GM19324 (cell line): ENCODE results near the gene TRIM50.
A peak's percentile ranks its signal among the peaks of the same experiment; 100 is the strongest.
"Not testable (repeated sequence)": the region's sequence is repeated elsewhere in the genome, so short reads cannot be mapped to it uniquely, and the experiment has no call there.

Experiments used
- ATAC-seq: cut with Tn5 transposase; IDR thresholded peaks from one replicate; pipeline ENCODE4 v1.9.1; 2021; ENCODE audit warnings: mild to moderate bottlenecking, moderate library complexity; ENCODE audit not compliant: unreplicated experiment, low FRiP score

The TRIM50 gene

DNA sequence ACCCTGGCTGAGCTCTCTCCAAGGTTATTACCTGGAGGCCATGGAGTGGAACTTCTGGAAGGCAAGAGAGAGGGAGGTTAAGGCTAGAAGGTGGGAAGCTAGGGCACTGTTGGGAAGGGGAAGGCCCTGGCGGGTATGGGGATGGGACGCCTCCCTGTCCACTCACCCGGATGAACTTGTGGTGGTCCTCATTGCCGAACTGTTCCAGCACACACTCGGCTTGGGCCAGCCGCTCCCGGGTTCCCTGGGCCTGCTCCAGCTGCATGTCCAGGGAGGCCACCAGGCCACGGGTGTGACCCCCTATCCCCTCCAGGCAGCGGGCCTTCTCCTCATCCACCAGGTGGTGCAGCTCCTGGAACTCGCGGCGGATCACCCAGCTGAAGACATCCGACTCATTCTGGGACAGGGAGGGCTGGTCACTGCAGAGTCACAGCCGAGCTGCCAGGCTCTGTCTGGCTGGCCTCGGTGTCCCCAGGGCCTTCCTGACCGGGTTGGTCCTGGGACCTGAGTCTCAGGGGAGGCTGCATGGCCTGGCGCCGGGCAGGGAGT is 9.2 kb downstream of the TRIM50 start:
- not testable (repeated sequence) for ATAC-seq

DNA sequence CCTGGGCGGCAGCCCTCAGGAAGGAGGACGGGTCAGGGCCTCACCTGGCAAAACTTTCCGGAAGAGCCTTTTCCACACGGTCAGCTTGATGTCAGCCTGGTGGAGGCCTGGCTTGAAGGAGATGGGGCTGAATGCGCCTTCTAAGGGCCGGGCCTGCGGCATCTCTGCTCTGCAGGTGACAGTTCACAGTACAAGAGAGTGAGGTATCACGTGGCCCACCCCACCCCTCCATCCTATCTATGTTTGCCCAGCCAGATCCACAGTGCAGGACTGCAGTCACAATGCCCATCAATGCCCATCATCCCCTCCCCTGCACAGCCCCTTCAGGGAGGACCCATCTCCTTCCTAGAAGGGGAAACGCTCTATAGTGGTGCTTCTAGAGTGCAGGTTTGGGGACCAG is 11.4 kb downstream of the TRIM50 start:
- no peak for ATAC-seq

DNA sequence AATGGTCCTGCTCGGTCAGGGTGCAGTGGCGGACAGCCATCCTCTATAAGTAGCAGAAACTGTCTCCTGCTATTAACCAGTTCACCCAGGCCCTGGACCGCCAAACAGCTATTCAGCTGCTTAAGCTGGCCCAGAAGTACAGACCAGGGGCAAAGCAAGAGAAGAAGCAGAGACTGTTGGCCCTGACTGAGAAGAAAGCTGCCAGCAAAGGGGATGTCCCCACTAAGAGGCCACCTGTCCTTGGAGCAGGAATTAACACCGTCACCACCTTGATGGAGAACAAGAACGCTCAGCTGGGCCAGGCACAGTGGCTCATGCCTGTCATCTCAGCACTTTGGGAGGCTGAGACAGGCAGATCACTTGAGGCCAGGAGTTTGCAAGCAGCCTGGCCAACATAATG is 13.6 kb downstream of the TRIM50 start:
- no peak for ATAC-seq

DNA sequence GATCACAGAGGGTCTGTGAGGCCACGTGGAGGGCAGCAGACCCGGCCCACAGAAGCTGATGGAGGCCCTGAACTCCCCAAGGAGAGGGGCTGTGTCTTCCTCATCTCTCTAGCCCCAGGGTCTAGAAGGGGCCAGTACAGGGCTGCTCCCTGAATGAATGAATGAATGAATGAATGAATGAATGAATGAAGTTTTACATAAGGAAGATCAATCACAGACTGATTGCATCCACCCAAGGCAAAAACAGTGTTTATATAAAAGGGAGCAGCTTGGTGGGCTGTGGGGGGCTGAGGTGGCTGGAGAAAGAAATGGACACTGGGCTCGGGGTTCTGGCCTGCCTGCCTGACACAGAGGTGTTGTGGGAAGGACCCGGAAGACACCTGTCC is 14.4 kb downstream of the TRIM50 start:
- ATAC-seq: no peak

DNA sequence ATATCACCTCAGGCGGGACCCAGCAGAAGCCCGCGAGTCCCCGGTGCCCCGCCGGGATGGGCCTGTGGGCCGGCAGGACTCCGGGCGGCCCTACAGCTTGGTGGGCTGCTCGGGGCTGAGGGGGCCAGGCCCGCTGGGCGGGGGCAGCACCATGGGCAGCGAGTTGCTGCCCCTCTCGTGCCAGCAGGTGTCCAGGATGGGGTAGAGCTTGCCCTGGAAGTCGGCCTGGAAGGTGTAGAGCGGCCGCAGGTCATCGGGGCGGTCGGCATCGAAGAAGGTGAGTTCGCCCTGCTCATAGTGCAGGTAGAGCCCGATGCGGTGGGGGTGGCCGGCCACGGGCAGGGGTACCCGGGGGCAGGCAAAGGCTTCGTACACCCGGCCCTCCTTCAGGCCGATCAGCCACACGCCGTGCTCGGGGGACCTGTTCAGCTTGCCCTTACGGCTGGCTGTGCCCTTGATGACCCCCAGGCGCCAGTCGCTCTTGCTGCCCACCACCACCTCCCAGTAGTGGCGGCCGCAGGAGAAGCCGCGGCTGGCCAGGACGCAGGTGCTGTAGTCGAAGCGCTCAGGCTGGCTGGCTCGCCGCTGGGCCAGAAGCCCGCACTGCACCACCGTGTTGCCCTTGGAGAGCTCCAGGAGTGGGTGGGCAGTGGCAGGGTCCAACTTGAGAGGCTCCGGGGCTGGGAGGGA is 14.9 kb downstream of the TRIM50 start:
- ATAC-seq: no peak

DNA sequence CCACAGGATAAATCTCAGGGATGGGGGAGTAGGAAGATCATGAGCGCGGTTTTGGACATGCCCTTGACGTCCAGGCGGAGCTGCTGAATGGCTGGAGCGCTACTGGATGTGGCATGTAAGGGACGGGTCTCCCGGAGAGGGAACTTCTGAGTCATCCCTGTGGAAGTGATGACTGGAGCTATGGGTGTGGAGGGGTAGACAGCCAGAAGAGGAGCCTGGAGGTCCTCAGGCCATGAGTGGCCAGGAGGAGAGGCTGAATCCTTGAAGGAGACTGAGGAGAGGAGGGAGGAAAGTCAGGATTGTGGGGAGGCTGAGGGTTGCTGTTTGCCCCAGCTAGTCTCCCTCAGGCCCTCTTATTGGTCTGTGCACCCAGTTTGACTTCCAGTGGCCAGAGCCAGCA is 16.5 kb downstream of the TRIM50 start:
- not testable (repeated sequence) for ATAC-seq

DNA sequence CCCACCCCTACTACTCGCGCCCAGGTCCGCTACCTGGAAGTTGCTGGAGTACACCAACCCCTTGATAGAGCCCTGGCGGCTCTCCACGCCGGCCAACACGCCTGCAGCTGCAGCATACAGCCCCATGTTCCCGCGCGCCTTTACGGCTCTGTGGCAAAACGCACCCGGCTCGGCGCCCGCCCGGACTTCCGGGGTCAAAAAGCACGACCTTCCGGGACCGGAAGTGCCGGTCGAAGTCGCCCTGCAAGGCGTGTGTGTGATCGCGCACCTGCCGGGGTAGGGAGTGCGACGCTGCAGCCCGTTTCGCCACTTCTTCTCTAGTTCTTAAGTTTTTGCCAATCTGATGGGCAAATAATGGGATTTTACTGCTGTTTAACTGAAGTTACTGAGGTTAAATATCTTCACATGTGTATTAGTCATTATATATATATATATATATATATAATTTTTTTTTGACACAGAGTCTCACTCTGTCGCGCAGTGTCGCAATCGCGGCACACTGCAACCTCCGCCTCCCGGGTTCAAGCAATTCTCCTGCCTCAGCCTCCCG is 19.1 kb downstream of the TRIM50 start, which contains the start of gene NSUN5:
Gene NSUN5 (minus strand): TSS at position 162 of the 550 bp plus-strand sequence. CDS start 36 bp downstream, at position 126.
- ATAC-seq: peak; percentile 84

DNA sequence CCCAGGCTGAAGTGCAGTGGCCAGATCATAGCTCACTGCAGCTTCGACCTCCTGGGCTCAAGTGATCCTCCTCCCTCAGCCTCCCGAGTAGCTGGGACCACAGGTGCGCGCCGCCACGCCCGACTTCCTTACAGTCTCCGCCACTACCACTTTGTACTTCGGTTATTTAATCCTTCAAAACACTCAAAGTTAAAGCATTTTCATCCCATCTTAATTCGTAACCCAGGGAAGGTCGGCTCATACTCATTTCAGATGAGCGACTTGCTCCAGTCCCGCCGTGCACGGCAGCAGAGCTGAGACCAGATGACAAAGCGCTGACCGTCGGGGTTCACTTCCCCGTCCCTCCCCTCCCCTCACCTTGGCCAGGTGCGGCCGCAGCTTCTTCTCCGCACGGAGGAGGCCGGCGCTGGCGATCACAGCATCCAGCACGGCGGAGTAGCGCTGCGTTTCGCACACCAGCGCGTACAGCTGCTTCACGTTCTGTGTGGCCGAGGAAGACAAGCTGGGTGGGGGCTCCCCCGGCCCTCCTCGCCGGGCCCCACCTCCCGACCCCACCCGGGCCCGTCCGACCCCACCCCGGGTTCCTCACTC is 19.7 kb downstream of the TRIM50 start:
- ATAC-seq: peak; percentile 29

DNA sequence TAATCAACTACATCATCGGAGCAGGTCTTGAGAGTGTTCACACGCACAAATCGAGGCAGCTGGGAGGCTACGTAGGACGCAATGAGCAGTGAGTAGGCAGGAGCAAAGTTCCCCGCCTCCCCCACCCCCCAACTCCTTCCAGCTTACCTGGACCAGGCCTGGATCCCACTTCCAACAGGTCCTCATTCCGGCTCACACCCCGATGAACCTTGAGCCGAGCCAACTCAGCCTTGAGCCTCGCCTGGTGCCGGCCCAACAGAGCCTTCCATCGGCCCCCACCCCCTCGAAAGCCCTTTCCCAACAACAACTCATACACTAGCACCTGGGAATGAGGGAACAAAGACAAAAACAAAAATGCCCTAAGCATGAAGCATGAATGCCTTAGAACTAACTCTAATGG is 20.4 kb downstream of the TRIM50 start:
- ATAC-seq: no peak

DNA sequence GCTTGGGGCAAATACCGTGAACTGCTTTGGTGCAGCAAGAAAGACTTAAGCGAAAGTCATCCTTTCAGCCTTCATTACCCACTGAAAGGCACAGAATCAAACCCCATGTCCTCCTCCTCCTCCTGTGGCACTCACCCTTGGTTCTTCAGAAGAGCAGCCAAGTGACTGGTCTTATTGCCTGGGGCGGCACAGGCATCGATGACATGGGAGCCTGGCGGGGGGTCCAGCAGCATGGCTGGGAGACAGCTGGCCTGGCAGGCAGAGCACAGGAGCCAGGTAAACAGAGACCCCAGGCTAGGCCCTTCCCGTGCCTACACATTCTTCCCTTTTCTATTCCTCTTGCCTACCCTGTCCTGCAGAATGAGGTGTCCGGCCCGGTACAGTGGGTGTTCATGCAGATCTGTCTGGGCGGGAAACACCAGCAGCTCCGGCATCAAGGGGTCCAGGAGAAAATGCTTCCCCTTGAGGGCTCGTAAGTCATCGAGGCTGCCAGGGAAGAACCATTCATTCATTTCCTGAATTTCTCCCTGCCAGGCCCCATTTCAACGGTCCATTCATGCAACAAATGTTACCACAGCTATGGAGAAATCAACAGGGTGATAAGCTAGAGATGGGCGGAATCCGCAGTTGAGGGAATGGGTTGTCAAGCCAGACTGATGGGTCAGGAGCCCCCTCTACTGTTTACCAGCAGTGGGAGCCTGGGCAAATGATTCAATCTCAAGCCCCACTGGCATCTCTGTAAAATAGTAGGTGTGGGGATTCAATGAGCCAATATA is 23.1 kb downstream of the TRIM50 start:
- not testable (repeated sequence) for ATAC-seq

DNA sequence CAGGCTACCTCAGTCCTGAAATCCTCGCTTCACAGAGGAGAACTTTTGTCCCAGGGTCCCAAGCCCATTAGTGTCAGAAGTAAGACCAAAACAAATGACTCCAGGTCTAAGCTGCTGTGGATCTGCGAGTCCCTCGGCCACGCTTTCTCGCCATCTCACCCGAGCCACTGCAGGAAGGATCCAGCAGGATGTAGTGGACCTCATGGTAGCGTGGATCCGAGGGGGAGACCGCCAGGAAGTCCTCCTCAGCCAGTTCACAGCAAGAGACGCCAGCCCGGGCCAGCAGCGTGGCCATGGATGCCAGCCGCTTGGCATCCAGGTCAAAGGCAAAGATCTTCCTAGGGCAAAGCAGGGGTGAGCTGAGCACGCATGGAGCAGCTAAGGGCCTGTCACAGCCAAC is 23.8 kb downstream of the TRIM50 start:
- ATAC-seq: no peak

DNA sequence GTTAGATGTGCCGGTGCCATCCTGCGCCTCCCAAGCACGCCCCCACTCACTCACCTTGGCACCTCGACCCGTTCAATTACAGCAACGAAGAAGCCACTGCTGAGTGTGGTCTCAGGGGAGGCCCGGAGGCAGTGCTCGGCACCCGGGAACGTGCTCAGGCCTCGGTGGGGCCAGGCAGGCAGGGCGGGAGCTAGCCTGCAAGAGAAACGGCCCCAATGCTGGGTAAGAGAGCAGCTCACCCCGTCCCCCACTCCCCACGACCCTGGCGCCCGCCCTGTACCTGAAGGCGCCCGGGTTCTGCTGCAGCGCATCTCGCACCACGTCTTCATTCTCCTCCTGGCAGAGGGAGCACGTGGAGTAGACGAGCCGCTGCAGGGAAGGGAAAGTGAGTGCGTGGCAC is 24.3 kb downstream of the TRIM50 start:
- no peak for ATAC-seq

DNA sequence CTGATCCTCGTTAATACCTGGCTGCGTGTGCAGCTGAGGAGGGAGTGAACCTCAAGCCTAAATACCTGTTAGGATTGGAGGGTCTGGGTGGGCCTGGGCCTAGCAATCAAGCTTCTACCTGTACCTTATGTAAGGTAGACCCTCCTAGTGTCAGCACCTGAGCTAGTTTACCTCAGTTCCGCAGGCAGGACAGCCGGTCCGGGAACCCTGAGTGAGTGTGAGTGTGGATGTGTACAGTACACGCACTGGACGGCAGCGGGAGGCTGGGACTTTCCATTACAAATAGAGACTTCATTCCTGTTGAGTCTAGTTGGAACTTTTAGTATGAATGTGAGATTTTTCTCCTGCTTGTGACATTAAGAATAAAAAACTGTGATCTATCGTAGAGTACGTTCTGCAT is 25.0 kb downstream of the TRIM50 start:
- not testable (repeated sequence) for ATAC-seq

DNA sequence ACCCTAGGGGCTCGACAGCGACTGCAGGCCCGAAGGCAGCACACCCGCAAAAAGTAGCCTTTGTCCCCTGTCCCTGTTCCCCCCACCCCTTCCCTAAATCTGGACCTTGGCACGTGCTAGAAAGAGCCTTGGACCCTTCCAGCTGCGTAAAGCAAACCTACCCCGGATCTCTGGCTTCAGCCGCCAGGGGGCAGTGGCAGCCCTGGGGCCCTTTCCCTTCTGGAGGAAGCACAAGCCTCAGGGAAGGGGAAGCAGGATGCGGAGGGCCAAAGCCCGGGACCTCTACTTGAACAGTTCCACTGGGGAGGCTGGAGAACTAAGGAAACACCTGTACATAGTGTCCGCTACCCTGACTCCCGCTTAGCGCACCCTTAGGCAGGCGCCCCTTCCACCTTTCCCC is 26.8 kb downstream of the TRIM50 start:
- not testable (repeated sequence) for ATAC-seq

DNA sequence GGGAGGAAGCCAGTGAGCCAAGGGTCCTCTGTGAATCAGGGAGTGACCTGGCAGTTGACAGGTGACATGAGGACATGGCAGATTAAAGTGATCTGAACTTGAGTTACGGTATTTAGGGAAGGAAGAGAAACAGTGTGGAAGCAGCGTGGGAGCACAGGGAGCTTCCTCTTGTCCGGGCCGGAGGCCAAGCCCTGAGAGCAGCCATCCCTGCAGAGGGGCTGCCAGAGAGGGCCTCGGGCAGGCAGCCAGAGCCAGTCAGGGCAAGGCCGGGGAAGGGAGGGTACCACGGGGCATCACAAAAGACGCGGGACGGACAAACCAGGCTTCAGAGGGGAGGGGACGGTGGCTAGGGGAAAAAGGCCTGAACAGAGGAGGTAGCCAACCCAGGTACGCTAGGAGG is 28.1 kb downstream of the TRIM50 start:
- not testable (repeated sequence) for ATAC-seq

DNA sequence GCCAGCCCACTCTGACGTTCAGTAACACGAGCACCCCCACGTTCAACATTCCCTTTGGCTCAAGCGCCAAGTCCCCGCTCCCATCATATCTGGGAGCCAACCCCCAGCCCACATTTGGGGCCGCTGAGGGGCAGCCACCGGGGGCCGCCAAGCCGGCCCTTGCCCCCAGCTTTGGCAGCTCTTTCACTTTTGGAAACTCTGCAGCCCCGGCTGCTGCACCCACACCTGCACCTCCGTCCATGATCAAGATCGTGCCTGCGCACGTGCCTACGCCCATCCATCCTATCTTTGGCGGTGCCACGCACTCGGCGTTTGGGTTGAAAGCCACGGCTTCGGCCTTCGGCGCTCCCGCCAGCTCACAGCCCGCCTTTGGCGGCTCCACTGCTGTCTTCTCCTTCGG is 30.2 kb downstream of the TRIM50 start:
- not testable (repeated sequence) for ATAC-seq

DNA sequence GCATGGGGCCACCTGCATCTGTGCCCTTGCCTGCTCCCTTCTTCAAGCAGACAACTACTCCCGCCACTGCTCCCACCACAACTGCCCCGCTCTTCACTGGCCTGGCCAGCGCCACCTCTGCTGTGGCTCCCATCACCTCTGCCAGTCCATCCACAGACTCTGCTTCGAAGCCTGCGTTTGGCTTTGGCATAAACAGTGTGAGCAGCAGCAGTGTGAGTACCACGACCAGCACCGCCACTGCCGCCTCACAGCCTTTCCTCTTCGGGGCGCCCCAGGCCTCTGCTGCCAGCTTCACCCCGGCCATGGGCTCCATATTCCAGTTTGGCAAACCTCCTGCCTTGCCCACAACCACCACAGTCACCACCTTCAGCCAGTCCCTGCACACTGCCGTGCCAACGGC is 30.6 kb downstream of the TRIM50 start:
- not testable (repeated sequence) for ATAC-seq

DNA sequence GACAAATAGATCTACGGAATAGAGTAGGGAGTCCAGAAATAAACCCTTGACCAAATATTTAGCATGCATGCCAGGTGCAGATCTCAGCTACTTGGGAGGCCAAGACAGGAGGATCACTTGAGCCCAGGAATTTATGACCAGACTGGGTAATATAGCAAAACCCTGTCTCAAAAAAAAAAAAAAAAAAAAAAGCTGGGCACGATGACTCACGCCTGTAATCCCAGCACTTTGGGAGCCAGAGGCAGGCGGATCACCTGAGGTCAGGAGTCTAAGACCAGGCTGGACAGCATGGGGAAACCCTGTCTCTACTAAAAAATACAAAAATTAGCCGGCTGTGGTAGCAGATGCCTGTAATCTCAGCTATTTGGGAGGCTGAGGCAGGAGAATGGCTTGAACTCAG is 50.7 kb downstream of the TRIM50 start:
- not testable (repeated sequence) for ATAC-seq

DNA sequence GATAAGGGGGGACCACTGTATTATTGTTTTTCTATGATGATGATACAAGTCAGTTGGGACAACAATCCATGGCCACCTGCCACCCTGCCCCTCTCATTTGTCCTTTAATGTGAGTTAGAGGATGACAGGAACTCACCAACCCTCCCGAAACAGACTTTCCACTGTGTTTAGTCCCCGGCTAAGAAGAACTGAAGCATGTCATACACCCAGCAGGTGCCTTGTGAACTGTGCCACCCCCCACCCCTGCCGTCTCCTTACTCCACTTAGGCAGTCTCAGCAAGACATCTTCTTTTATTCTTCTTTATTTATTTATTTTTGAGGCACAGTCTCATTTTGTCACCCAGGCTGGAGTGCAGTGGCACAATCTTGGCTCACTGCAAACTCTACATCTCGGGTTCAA is 60.1 kb downstream of the TRIM50 start:
- not testable (repeated sequence) for ATAC-seq

DNA sequence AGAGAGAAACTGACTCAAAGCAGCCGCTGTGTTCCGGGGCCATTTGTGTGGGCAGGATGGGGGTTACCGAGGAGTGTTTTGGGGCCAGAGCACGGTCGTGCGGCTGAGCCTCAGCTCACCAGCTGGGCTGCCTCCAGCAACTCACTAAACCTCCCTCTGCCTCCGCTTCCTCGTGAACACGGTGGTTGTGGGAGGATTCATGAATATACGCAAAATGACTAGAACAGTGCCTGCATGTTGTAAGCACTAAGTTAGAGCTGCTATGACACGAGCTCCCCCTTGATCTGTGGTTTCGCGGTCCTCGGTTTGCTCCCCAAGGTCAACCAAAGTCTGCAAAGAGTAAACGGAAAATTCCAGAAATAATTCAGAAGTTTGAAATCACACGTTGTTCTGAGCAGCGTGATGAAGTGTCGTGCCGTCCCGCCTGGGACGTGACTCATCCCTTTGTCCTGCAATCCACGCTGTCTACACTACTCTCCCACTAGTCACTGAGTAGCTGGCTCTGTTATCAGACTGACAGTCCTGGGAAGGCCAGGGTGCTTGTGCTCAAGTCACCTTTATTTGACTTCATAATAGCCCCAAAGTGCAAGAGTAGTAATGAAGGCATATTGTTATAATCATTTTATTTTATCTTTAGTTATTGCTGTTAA is 61.0 kb downstream of the TRIM50 start:
- ATAC-seq: not testable (repeated sequence)
